Measurements from ENCODE around the gene OR14K1.
"Not testable (repeated sequence)": the region's sequence is repeated elsewhere in the genome, so short reads cannot be mapped to it uniquely, and the experiment has no call there.

OR14K1 gene, protein sequence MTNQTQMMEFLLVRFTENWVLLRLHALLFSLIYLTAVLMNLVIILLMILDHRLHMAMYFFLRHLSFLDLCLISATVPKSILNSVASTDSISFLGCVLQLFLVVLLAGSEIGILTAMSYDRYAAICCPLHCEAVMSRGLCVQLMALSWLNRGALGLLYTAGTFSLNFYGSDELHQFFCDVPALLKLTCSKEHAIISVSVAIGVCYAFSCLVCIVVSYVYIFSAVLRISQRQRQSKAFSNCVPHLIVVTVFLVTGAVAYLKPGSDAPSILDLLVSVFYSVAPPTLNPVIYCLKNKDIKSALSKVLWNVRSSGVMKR

DNA sequence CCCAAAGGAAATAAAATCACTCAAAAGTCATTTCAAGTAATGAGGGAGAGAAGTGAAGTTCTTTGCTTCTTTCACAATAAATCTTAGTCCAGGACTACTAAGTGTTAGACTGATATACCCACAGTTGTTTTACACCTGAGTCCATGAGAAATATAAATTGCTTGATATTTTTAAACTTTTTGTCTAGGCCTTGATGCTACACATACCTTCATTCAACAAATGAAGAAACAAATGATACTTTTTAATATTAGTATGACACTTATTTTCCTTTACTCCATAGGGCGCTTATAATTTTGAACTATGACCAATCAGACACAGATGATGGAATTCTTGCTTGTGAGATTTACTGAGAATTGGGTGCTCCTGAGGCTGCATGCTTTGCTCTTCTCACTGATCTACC is at the start of gene OR14K1:
Gene OR14K1 (plus strand): TSS at position 301 of the 400 bp plus-strand sequence. CDS start 0 bp downstream, at position 301.
- no peak for DNase-seq (ENCODE audit: low read depth)

DNA sequence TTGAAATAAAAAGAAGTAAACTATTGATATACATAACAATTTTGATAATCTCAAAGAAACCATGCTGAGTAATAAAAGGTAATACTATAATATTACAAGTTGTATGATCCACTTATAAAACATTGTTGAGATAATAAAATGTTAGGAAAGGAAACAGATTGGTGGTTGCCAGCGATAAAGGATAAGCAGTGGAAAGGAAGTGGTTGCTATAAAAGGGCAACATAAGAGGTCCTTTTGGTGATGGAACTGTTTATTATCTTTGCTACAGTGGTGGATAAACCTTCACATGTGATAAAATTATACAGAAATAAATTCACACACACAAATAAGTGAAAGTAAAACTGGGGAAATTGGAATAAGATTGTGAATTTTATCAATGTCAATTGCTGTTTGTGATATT is 37.1 kb upstream of the OR14K1 start:
- no peak for DNase-seq (ENCODE audit: low read depth)

DNA sequence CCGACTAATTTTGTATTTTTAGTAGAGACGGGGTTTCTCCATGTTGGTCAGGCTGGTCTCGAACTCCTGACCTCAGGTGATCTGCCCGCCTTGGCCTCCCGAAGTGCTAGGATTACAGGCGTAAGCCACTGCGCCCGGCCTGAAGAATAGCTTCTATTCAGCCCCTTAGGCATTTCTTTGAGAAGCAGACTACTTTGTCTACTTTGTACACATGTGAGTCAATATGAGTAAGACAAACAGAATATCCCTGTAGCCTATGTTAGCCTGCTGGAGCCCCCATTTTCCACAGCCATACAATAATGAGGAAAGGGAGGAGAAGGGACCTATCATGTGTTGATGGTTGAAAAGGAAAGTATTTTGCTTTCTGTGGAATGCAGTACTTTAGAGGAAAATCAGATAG is 27.7 kb upstream of the OR14K1 start:
- DNase-seq (ENCODE audit: low read depth) = not testable (repeated sequence)

DNA sequence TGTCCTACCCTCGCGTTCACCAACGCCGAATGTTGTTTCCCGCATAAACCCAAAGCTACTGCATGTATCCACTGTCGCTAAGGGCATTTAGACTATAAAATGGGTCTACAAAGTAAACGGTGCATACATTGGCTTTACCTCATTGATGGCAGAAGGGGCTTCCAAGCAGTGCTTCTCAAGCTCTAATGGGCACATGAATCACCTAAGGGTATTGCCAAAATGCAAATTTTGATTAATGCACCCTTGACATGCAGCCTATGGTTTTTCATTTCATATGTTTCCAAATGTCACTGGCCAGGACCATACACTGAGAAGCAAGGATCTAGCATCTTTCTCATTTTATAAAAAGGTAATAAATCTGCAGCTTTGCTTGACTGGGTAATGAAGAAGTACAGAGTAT is 24.7 kb upstream of the OR14K1 start:
- no peak for DNase-seq (ENCODE audit: low read depth)

DNA sequence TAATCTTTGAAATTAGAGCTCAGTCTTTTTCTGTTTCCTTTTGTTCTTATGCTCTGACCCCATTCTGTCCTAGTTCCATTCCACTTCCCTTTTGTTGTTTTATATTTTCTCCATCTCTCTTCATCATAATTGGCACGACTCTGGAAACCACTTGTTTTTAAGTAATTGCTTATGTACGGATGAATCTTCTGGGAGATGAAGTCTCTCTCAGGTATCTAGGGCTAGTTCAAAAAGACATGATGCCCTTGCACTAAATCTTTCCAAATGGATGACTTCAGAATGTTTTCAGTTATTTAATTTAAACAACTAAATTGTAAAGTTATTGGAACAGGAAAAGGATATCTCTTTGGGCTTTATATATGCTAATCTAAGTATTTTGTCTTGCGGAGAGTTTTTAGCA is 21.9 kb upstream of the OR14K1 start, which contains the start of gene OR6F1:
Gene OR6F1 (minus strand): TSS at position 101 of the 400 bp plus-strand sequence. CDS start 3,891 bp downstream, outside the sequence.
- no peak for DNase-seq (ENCODE audit: low read depth)

DNA sequence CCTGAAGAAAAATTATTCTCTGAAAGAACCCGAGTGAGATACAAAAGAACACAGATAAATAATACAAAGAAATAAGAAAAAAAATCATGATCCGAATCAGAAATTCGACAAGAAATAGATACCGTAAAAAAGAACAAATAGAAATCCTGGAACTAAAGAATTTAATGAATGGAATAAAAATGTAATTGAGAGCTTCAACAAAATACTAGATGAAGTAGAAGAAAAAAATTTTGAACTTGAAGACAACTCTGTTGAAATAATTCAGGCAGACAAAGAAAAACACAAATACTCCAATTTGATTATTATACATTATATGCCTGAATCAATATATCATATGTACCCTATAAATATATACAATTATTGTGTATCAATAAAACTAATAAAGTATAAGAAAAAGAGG is 17.2 kb upstream of the OR14K1 start:
- no peak for DNase-seq (ENCODE audit: low read depth)

DNA sequence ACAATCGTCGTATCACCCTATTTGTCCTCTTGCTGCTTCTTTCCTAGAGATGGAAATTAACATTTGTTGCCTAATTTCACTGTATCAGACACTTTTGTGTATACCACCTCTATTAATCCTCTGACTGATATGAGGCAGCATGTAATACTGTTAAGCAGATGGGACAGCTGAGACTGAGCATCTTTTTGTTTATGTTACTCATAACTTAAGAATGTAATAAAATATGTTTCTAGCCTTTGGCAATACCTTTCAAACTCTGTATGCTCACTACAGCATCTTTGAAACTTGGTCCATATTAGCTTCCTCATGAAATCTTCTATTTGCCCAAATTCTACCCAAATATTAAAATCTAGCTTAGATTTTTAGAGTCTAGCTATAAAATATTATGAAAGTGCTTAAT is 2.3 kb downstream of the OR14K1 start:
- peak; percentile 1 for DNase-seq (ENCODE audit: low read depth)

DNA sequence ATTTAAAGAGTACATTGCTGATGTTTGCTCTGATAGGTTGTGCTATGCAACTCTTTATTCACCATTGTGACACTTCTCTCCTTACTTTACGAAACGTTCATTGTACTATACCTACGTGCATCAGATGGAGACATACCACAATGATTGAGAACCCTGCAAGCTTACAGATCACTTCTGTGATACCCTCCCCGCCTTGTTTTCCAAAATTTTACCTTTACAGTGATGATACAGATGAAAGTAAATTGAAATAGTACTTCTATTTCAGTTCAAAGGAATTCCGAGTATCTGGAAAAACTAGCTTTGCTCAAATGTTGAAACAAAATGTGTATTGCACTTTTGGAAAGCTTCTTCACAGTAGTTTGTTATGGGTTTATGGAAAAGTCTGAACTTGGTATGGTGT is 3.3 kb downstream of the OR14K1 start:
- DNase-seq (ENCODE audit: low read depth) = no peak

DNA sequence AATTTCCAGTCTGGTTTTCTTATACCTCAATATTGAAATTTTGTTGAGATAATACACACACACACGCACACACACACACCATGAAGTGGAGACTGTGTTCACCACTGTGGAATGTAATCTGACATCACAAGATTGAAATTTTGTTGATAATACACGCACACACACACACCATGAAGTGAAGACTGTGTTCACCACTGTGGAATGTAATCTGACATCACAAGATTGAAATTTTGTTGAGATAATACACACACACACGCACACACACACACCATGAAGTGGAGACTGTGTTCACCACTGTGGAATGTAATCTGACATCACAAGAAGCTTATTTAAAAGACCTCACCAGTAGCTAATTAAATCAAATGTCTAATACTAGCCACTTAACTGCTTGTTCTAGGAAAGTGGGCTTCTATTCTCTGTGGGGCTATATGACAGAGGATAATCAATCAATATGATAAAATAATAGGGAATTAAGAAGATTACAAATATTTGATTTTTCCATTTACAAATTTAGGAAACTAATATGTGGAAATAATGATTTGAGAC is 3.9 kb downstream of the OR14K1 start:
- peak; percentile 53 for DNase-seq (ENCODE audit: low read depth)

DNA sequence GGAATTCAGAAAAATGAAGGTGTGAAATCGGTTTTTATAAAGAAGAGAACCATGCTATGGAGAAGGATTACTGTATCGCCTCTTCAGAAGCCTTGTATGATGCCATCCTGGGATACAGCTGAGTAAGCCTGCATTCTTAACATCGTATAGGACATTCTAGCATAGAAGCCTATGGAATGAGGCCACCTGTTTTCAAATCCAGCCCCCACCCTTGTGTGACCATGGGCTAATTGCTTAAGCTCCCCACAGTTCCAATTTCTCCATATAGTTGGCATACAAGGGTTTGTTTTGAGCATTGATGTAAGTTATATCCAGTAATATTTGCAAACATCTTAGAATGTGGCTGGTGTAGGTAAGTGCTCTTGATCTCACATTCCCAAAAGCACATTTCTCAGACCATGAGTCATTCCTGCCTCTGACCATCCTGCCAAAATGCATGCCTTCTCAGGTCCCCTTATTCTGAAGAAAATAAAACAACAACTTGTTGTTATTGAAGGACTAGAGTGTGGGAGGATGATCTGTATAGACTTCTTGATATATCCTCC is 8.0 kb downstream of the OR14K1 start:
- DNase-seq (ENCODE audit: low read depth) = no peak

DNA sequence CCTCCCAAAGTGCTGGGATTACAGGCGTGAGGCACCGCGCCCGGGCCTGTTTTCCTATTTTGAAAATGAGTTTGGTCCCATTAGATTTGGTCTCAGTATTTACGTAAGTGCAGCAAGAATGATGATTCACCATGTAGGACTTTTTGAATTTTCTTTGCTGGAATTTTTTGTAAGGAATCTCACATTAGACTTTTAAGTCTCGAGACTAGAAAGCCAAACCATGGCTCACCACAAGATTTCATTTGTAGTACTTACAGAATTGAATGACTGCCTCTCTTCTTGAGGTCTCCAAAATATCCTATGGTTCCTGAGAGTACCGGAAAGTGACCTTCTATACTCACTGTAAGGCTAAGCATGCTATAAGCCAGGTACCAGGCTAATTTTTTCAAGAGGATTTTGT is 9.2 kb downstream of the OR14K1 start:
- peak; percentile 2 for DNase-seq (ENCODE audit: low read depth)

DNA sequence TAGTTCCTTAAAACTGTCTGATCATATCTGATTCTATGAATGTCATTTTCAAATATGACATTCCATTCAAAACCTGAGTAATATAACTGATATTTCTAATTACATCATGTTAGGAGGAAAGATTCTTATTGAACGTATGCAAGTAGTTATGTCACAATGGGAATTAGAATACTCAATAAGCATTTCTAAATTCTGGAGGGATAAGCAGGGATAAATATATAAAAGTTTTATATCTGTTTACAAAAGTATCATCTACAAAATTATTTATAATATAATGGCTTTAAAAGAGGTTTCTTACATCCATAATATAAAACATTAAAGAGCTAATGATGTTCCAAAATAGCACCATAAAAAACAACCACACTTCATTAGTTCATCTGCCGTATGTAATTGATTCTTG is 9.6 kb downstream of the OR14K1 start, which contains the start of gene OR14A2:
Gene OR14A2 (minus strand): TSS at position 101 of the 400 bp plus-strand sequence.
- no peak for DNase-seq (ENCODE audit: low read depth)

DNA sequence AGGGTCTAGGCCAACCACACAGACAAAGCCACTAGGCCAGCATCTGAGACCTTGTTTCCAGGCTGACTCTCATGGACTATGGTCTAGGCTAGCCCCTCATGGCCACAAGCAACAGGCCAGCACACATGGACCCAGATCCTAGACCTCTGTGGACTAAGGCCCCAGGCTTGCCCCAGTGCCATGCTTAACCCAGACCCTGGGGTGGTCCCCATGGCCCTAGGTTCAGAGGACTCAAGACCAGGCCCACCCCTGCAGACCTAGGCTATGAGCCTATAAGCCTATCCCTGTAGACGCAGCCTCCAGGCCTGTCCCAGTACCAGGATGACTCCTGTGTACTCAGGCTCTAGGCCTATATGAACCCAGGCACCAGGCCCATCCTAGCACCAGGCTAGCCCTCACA is 11.5 kb downstream of the OR14K1 start:
- DNase-seq (ENCODE audit: low read depth) = no peak

DNA sequence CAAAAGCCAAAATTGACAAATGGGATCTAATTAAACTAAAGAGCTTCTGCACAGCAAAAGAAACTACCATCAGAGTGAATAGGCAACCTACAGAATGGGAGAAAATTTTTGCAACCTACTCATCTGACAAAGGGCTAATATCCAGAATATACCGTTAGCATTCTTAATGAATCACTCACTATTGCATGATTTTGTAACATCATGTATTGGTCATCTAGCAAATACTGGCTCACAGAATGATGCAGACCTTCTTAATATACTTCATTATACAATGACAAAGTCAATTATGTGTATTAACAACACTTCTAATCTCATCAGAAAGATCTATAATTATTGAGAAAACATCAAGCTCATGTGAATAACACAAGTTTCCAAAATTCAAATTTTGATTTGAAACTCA is 15.9 kb downstream of the OR14K1 start:
- not testable (repeated sequence) for DNase-seq (ENCODE audit: low read depth)

DNA sequence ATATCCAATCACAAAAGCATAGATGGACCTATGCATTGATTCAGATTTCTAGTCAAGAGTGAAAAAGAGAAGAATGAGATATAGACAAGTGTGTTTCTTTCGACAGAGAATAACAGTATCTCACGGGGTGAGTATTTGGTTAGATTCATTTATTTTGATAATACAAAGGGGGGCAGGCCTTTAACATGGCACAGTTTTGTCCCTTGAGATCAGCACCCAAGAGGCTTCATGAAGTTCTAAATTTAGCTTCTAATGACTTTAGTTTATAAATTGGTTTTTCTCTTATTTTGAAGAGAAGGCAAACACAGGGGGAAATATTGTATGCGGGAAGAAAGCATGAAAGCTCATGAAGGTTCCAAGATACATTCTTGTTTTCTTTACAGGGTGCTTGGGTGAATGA is 22.0 kb downstream of the OR14K1 start, which contains the start of gene OR1C1:
Gene OR1C1 (minus strand): TSS at position 101 of the 400 bp plus-strand sequence. CDS start 2,150 bp downstream, outside the sequence.
- no peak for DNase-seq (ENCODE audit: low read depth)

DNA sequence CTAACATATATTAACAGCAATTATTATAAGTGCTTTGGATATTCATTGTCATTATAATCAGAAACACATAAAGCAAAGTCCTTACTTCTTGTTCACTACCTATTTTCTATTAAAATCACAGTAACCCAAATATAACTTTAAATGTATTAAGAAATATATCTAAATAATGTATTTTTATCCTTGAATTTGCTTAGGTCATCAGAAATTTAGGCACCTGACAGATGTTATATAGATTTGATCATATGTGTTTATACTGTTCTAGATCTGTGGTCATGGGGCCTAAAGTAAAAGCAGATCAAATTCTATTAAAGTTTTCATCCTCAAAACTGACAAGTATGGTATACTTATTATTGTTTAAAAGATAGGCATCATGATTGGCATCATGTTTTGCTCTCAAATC is 31.2 kb downstream of the OR14K1 start:
- DNase-seq (ENCODE audit: low read depth) = no peak

Measured in amniotic epithelial cell (primary cell).